Uterus (tissue), 4 donors: ENCODE data around the gene LPGAT1. TPM values are rescaled to one million over a fixed set of nuclear protein-coding genes. Genes with fewer than 3 reads are reported as not detected.
A peak's percentile ranks its signal among the peaks of the same experiment; 100 is the strongest.

Experiments used
- DNase-seq, 2 donors: peaks; one replicate each; pipeline ENCODE4 v3.0.0-alpha.2; 2019 to 2020
- H3K27ac ChIP-seq, 2 donors: fragments of 200-600 bp; sonication (generic); 1 replicate in 1 of 2; 2 replicates in 1 of 2; pipeline ENCODE4 v1.5.1; 2016 to 2018
- H3K27me3 ChIP-seq, 2 donors: fragments of 200-600 bp; sonication (generic); one replicate each; pipeline ENCODE4 v1.5.1; 2018 to 2019; ENCODE audit warnings: control low read depth in 1 of 2
- H3K36me3 ChIP-seq, 2 donors: fragments of 200-600 bp; sonication (generic); one replicate each; pipeline ENCODE4 v1.5.1; 2019; ENCODE audit warnings: control low read depth in 1 of 2
- H3K4me1 ChIP-seq, 2 donors: fragments of 200-600 bp; sonication (generic); one replicate each; pipeline ENCODE4 v1.5.1; 2018 to 2019; ENCODE audit warnings: control low read depth in 1 of 2
- H3K4me3 ChIP-seq, 2 donors: fragments of 200-600 bp; sonication (generic); 1 replicate in 1 of 2; 2 replicates in 1 of 2; pipeline ENCODE4 v1.5.1; 2018 to 2019; ENCODE audit warnings: mild to moderate bottlenecking in 1 of 2
- H3K9me3 ChIP-seq, 2 donors: fragments of 200-600 bp; sonication (generic); one replicate each; pipeline ENCODE4 v1.5.1; 2019; ENCODE audit warnings: control low read depth in 1 of 2
- CTCF ChIP-seq, 4 experiments: fragments of 200-600 bp in 2 of 4; fragments of 450-650 bp in 2 of 4; sonication (generic) in 2 of 4; IDR thresholded peaks; one replicate each; pipeline ENCODE4 v1.5.1; 2016 to 2019; ENCODE audit warnings: antibody characterized with exemption in 4 of 4, mild to moderate bottlenecking in 2 of 4, moderate library complexity in 1 of 4
- POLR2A ChIP-seq, 2 donors: fragments of 450-650 bp; IDR thresholded peaks; one replicate each; pipeline ENCODE4 v1.6.1; 2016; ENCODE audit warnings: antibody characterized with exemption in 2 of 2, mild to moderate bottlenecking in 1 of 2, moderate library complexity in 1 of 2
- intact Hi-C: fragments of 100-400 bp; cut with DNase I; formaldehyde crosslinking; loops from one replicate; pipeline ENCODE4 v1.15.1; 2023; ENCODE audit warnings: low total_unique reads
- total RNA-seq, 4 donors: library from RNA; depleted of rRNA in 3 of 4; stranded (reverse); fragments of >200 nt in 3 of 4; gene quantifications; one replicate each; pipeline versions ENCODE4 v1.1.0 to v1.2.4, GENCODE V29; 2014 to 2023
- donor health status: DM: yes; HTN: yes; CAD: no.

Gene LPGAT1
- total RNA-seq, 4 donors from 2014 or later: 12.9 to 50.3 (median 36.6) TPM

- TF ChIP-seq CTCF (IDR thresholded peaks at IDR 0.05) (no peak), POLR2A (IDR thresholded peaks at IDR 0.05) (no peak)
- H3K4me3 ChIP-seq: no peak overlapping the region
- intact Hi-C loops: no loop called here
- no peaks in the 10 kb centered on the region for H3K27me3 ChIP-seq
- H3K9me3 ChIP-seq: no peaks in the 10 kb centered on the region
- H3K36me3 ChIP-seq: no peaks in the 10 kb centered on the region
- no peaks in the 10 kb centered on the region for H3K4me1 ChIP-seq
- no peak overlapping the region for H3K27ac ChIP-seq
- DNase-seq: no peak
Measured at GRCh38 chr1:211833174-211833820, 2.7 kb upstream of the LPGAT1 start.

GRCh38 chr1:211832661-211833060, 2.1 kb upstream of the LPGAT1 start:
- H3K4me3 ChIP-seq: no peak overlapping the region
- intact Hi-C loops: no loop called here
- TF ChIP-seq CTCF (IDR thresholded peaks at IDR 0.05) (no peak), POLR2A (IDR thresholded peaks at IDR 0.05) (no peak)

GRCh38 chr1:211831558-211832323, 1.2 kb upstream of the LPGAT1 start:
- Histone ChIP-seq H3K4me3 (no peak overlapping the region), H3K27me3 (no peaks in the 10 kb centered on the region), H3K36me3 (no peaks in the 10 kb centered on the region), H3K4me1 (no peaks in the 10 kb centered on the region), H3K27ac (no peak overlapping the region), H3K9me3 (no peaks in the 10 kb centered on the region)
- DNase-seq: no peak
- intact Hi-C loops: no loop called here
- TF ChIP-seq POLR2A (IDR thresholded peaks at IDR 0.05): no peak
- TF ChIP-seq CTCF (IDR thresholded peaks at IDR 0.05): no peak

More at GRCh38 chr1:211832661-211833060, 2.1 kb upstream of the LPGAT1 start:
- no peaks in the 10 kb centered on the region for H3K4me1 ChIP-seq
- H3K9me3 ChIP-seq: no peaks in the 10 kb centered on the region
- H3K36me3 ChIP-seq: no peaks in the 10 kb centered on the region
- H3K27me3 ChIP-seq: no peaks in the 10 kb centered on the region
- no peak for DNase-seq
- no peak overlapping the region for H3K27ac ChIP-seq

GRCh38 chr1:211830055-211830327, 572 bp downstream of the LPGAT1 start:
- Histone ChIP-seq H3K36me3 (no peaks in the 10 kb centered on the region), H3K9me3 (no peaks in the 10 kb centered on the region), H3K27ac (peak overlapping the region; percentile 82 to 93), H3K4me1 (no peaks in the 10 kb centered on the region), H3K27me3 (no peaks in the 10 kb centered on the region), H3K4me3 (peak overlapping the region; percentile 43 to 94)
- intact Hi-C loops: no loop called here
- DNase-seq: no peak
- TF ChIP-seq CTCF (IDR thresholded peaks at IDR 0.05) (no peak), POLR2A (IDR thresholded peaks at IDR 0.05) (no peak)

- no peak for TF ChIP-seq CTCF (IDR thresholded peaks at IDR 0.05)
- no peak for TF ChIP-seq POLR2A (IDR thresholded peaks at IDR 0.05)
Measured at GRCh38 chr1:211829343-211830054, 1.1 kb downstream of the LPGAT1 start.

More at GRCh38 chr1:211829343-211830054, 1.1 kb downstream of the LPGAT1 start:
- H3K27me3 ChIP-seq: no peaks in the 10 kb centered on the region
- intact Hi-C loops: no loop called here
- H3K4me3 ChIP-seq: peak overlapping the region; percentile 43 to 94
- no peaks in the 10 kb centered on the region for H3K9me3 ChIP-seq
- no peaks in the 10 kb centered on the region for H3K4me1 ChIP-seq
- H3K27ac ChIP-seq: peak overlapping the region; percentile 82 to 93
- no peaks in the 10 kb centered on the region for H3K36me3 ChIP-seq
- DNase-seq: peak; percentile 18
